T-cell (primary cell): ENCODE results near the gene PDE10A. TPM values are rescaled to one million over a fixed set of nuclear protein-coding genes. Genes with fewer than 3 reads are reported as not detected.

ENCODE experiments used
- ATAC-seq, 4 experiments: fragments of 200-7000 bp in 3 of 4; fragments of 150-1000 bp in 1 of 4; cut with Tn5 transposase; replicated peaks in 1 of 4; 1 replicate in 3 of 4; 2 replicates in 1 of 4; pipeline ENCODE4 v1.10.0; 2021; ENCODE audit warnings: moderate library complexity in 3 of 4, mild to moderate bottlenecking in 2 of 4, moderate number of reproducible peaks in 1 of 4
- CTCF ChIA-PET, 2 donors: fragments of 300-600 bp; sonication (Branson Sonifier 250); formaldehyde crosslinking; loops; one replicate each; lab custom pipeline; 2022; ENCODE audit warnings: antibody characterized with exemption in 2 of 2; lab: Charles Lee
- POLR2A ChIA-PET, 2 donors: fragments of 300-600 bp; sonication (Branson Sonifier 250); formaldehyde crosslinking; loops; one replicate each; lab custom pipeline; 2022; ENCODE audit warnings: antibody characterized with exemption in 2 of 2; lab: Charles Lee
- DNase-seq, 35 experiments: peaks; one replicate each; pipeline versions ENCODE4 v3.0.0 to v3.0.0-alpha.2; 2013 to 2023
- H3K27ac ChIP-seq: one replicate; pipeline ENCODE4 v1.5.1; 2013; ENCODE audit warnings: low read length
- H3K27me3 ChIP-seq, 2 experiments: replicated peaks in 1 of 2; 1 replicate in 1 of 2; 2 replicates in 1 of 2; pipeline versions ENCODE4 v1.6.1 to v1.7.0; 2013; ENCODE audit warnings: low read length in 1 of 2, mixed read lengths in 1 of 2; ENCODE audit not compliant: control insufficient read depth in 2 of 2, insufficient read depth in 2 of 2; ENCODE audit errors: extremely low read depth in 1 of 2
- H3K36me3 ChIP-seq, 2 donors: 1 replicate in 1 of 2; 2 replicates in 1 of 2; pipeline versions ENCODE4 v1.6.1 to v1.7.0; 2013; ENCODE audit warnings: low read length in 1 of 2; ENCODE audit not compliant: control insufficient read depth in 2 of 2, insufficient read depth in 1 of 2; ENCODE audit errors: extremely low read depth in 1 of 2
- H3K4me1 ChIP-seq, 2 experiments: 1 replicate in 1 of 2; 2 replicates in 1 of 2; pipeline versions ENCODE4 v1.6.1 to v1.7.0; 2013; ENCODE audit warnings: low read length in 2 of 2, mixed read lengths in 1 of 2; ENCODE audit not compliant: insufficient read depth in 2 of 2, control insufficient read depth in 1 of 2; ENCODE audit errors: extremely low read depth in 1 of 2
- H3K4me3 ChIP-seq, 2 donors: 1 replicate in 1 of 2; 2 replicates in 1 of 2; pipeline versions ENCODE4 v1.5.1 to v1.7.0; 2013; ENCODE audit warnings: mild to moderate bottlenecking in 2 of 2, low read length in 1 of 2, moderate library complexity in 1 of 2; ENCODE audit not compliant: control insufficient read depth in 1 of 2; ENCODE audit errors: extremely low read depth in 1 of 2
- H3K9me3 ChIP-seq: 2 replicates; pipeline ENCODE4 v1.7.0; 2013
- H3K27ac Mint-ChIP-seq, 2 donors: one replicate each; pipeline ENCODE4 v1.8.0; 2020 to 2021; ENCODE audit warnings: mild to moderate bottlenecking in 2 of 2, mixed read lengths in 2 of 2
- H3K27me3 Mint-ChIP-seq, 2 donors: one replicate each; pipeline ENCODE4 v1.8.0; 2021 to 2022; ENCODE audit warnings: mixed read lengths in 2 of 2
- H3K36me3 Mint-ChIP-seq: one replicate; pipeline ENCODE4 v1.8.0; 2021; ENCODE audit warnings: mixed read lengths
- H3K4me1 Mint-ChIP-seq, 3 donors: one replicate each; pipeline ENCODE4 v1.8.0; 2020 to 2022; ENCODE audit warnings: mixed read lengths in 3 of 3, mild to moderate bottlenecking in 1 of 3
- H3K4me3 Mint-ChIP-seq, 3 donors: one replicate each; pipeline ENCODE4 v1.8.0; 2020 to 2022; ENCODE audit warnings: mild to moderate bottlenecking in 3 of 3, mixed read lengths in 3 of 3, moderate library complexity in 3 of 3
- H3K9me3 Mint-ChIP-seq, 3 donors: one replicate each; pipeline ENCODE4 v1.8.0; 2020 to 2022; ENCODE audit warnings: mixed read lengths in 3 of 3
- WGBS: methylation state at CpG from one replicate; pipeline ENCODE4 v1.1.5; 2013; ENCODE audit warnings: missing lambda C conversion rate; ENCODE audit not compliant: insufficient coverage; 5-methylcytosine and 5-hydroxymethylcytosine counted together
- total RNA-seq, 35 experiments: library from RNA in 6 of 35; stranded (reverse) in 6 of 35; fragments of 120-200 nt in 1 of 35; gene quantifications; one replicate each; pipeline versions ENCODE4 v1.2.1 to v1.2.4 and lab custom pipeline; 2013 to 2026

Gene PDE10A
- total RNA-seq, 5 donors from 2014 or later (not counting 1 experiment from before 2014, with no cell fraction given), result 0.12 TPM; not detected in 4

DNA sequence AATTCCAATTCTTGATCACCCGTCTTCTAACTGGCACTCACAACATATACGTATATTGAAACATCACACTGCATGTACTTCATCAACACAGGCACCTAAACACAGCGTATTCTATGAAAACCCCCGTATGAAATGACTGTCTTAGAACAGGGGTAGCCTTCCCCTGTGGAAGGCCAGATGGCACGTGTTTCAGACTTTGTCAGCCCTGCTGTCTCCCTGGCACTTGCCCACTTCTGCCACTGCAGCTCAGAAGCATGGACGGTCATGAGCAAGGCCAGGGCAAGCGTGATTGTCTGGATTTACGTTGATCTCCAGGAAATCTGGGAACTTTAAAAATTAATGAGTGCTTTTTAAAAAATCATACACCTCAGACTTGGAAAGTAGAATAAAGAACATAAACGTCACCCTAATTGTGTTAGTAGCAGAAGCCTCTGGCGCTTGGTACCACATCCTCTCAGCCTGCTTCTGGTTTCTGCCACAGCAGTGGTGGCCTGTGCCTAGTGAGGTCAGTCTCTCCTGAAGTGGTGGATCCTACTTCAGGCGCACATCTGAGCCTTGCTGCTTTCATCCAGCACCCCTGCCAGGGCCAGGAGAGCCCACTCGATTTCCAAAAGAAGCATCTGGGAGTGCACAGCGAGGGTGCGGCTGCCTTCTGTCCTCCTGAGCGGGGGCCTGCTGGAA lies 18.3 kb downstream of the PDE10A start:
- ChIA-PET POLR2A (no interaction called here), CTCF (no interaction called here)
- WGBS, result 79% methylated on average over 10 of the region's 15 CpGs
- no peaks in the 10 kb centered on the region for H3K9me3 Mint-ChIP-seq
- Histone ChIP-seq H3K4me3 (no peak overlapping the region), H3K4me1 (no peaks in the 10 kb centered on the region), H3K27ac (no peak overlapping the region), H3K9me3 (no peaks in the 10 kb centered on the region), H3K27me3 (peaks cover 0 to 4% of the 10 kb centered on the region in 2 experiments), H3K36me3 (no peaks in the 10 kb centered on the region)
- H3K36me3 Mint-ChIP-seq, result no peaks in the 10 kb centered on the region
- no peak overlapping the region for H3K4me3 Mint-ChIP-seq
- no peak for ATAC-seq
- no peak overlapping the region for H3K27ac Mint-ChIP-seq
- peaks cover 0 to 2% of the 10 kb centered on the region in 2 donors for H3K27me3 Mint-ChIP-seq
- no peaks in the 10 kb centered on the region for H3K4me1 Mint-ChIP-seq
- no peak for DNase-seq

DNA sequence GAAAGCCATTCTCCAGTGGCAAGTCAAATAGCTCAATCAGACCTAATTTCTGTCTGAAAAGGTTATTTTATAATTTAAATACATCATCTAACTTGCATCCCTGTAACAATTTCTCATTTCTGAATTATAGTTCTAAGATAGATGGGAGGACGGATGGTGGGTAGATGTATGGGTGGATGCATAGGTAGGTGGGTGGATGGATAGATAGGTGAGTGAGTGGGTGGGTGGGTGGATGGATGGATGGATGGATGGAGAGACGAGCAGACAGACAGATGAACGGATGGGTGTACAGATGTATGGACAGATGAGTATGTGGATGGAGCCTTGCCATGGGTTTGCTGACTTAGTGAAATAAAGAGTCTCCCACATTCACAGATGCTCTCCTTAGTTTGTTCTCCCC lies 20.0 kb downstream of the PDE10A start:
- no peak overlapping the region for H3K27ac ChIP-seq
- no peaks in the 10 kb centered on the region for H3K36me3 Mint-ChIP-seq

GRCh38 chr6:165641672-165642156 lies 21.3 kb downstream of the PDE10A start:
- ChIA-PET CTCF (no interaction called here), POLR2A (no interaction called here)
- Histone ChIP-seq H3K27ac (no peak overlapping the region), H3K36me3 (no peaks in the 10 kb centered on the region), H3K9me3 (no peaks in the 10 kb centered on the region), H3K4me1 (no peaks in the 10 kb centered on the region), H3K4me3 (no peak overlapping the region), H3K27me3 (peaks cover 0 to 7% of the 10 kb centered on the region in 2 experiments)
- Mint-ChIP-seq H3K27me3 (peaks cover 0 to 5% of the 10 kb centered on the region in 2 donors), H3K36me3 (no peaks in the 10 kb centered on the region), H3K9me3 (no peaks in the 10 kb centered on the region), H3K27ac (no peak overlapping the region), H3K4me3 (no peak overlapping the region), H3K4me1 (no peaks in the 10 kb centered on the region)
- 67% methylated on average over 2 of the region's 15 CpGs for WGBS
- ATAC-seq, result no peak
- no peak for DNase-seq

More for the DNA sequence above, 20.0 kb downstream of the PDE10A start:
- no peaks in the 10 kb centered on the region for H3K9me3 Mint-ChIP-seq
- WGBS, result 100% methylated on average over 1 of the region's 3 CpGs
- H3K27ac Mint-ChIP-seq, result no peak overlapping the region
- CTCF ChIA-PET, result no interaction called here
- H3K4me3 Mint-ChIP-seq, result no peak overlapping the region
- peaks cover 0 to 6% of the 10 kb centered on the region in 2 experiments for H3K27me3 ChIP-seq
- ATAC-seq (no peak), DNase-seq (no peak)
- H3K27me3 Mint-ChIP-seq, result peaks cover 0 to 2% of the 10 kb centered on the region in 2 donors
- no peaks in the 10 kb centered on the region for H3K4me1 Mint-ChIP-seq
- POLR2A ChIA-PET, result no interaction called here
- no peaks in the 10 kb centered on the region for H3K36me3 ChIP-seq
- no peak overlapping the region for H3K4me3 ChIP-seq
- H3K9me3 ChIP-seq, result no peaks in the 10 kb centered on the region
- H3K4me1 ChIP-seq, result no peaks in the 10 kb centered on the region

GRCh38 chr6:165640806-165641205 lies 22.2 kb downstream of the PDE10A start:
- Mint-ChIP-seq H3K4me3 (no peak overlapping the region), H3K36me3 (no peaks in the 10 kb centered on the region), H3K4me1 (no peaks in the 10 kb centered on the region), H3K9me3 (no peaks in the 10 kb centered on the region), H3K27ac (no peak overlapping the region), H3K27me3 (peaks cover 0 to 3% of the 10 kb centered on the region in 2 donors)
- ATAC-seq, result no peak
- CTCF ChIA-PET, result no interaction called here
- DNase-seq, result no peak
- Histone ChIP-seq H3K9me3 (no peaks in the 10 kb centered on the region), H3K27me3 (peaks cover 0 to 7% of the 10 kb centered on the region in 2 experiments), H3K27ac (no peak overlapping the region), H3K4me1 (no peaks in the 10 kb centered on the region), H3K4me3 (no peak overlapping the region), H3K36me3 (no peaks in the 10 kb centered on the region)
- no CpG with 5 or more reads among the region's 4 CpGs for WGBS
- POLR2A ChIA-PET, result no interaction called here

DNA sequence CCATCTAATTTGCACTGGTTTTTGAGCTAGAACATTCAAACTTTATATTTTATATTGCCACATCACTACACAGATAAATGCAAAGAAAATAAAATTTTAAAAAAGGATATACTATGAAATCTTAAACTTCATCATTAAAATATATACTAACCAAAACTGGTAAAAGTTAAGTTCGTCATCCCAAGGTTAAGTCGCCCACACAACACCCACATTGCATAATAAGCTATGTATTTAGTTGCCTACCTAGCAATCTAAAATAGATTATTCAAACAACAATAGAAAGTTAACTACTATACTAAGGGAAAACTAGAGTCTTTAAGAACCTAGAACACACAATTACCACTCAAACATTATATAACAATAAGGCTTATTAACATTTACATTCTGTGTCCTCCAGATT lies 24.5 kb downstream of the PDE10A start:
- DNase-seq (no peak), ATAC-seq (no peak)
- peaks cover 3 to 5% of the 10 kb centered on the region in 2 experiments for H3K4me1 ChIP-seq
- H3K9me3 ChIP-seq, result no peaks in the 10 kb centered on the region
- Mint-ChIP-seq H3K27ac (no peak overlapping the region), H3K36me3 (no peaks in the 10 kb centered on the region), H3K4me3 (no peak overlapping the region), H3K4me1 (peaks cover 0 to 2% (median 0%) of the 10 kb centered on the region in 3 donors), H3K27me3 (peaks cover 4 to 8% of the 10 kb centered on the region in 2 donors), H3K9me3 (no peaks in the 10 kb centered on the region)
- POLR2A ChIA-PET, result no interaction called here
- no peaks in the 10 kb centered on the region for H3K36me3 ChIP-seq
- peaks cover 0 to 11% of the 10 kb centered on the region in 2 experiments for H3K27me3 ChIP-seq
- CTCF ChIA-PET, result no interaction called here
- no CpG with 5 or more reads among the region's 2 CpGs for WGBS
- no peak overlapping the region for H3K27ac ChIP-seq
- H3K4me3 ChIP-seq, result no peak overlapping the region

GRCh38 chr6:165637586-165637985 lies 25.5 kb downstream of the PDE10A start:
- ATAC-seq (no peak), DNase-seq (no peak)
- Mint-ChIP-seq H3K4me3 (no peak overlapping the region), H3K4me1 (peaks cover 0 to 4% (median 0%) of the 10 kb centered on the region in 3 donors), H3K27ac (no peak overlapping the region), H3K36me3 (no peaks in the 10 kb centered on the region), H3K9me3 (peaks cover 0 to 1% (median 0%) of the 10 kb centered on the region in 3 donors), H3K27me3 (peaks cover 7 to 11% of the 10 kb centered on the region in 2 donors)
- Histone ChIP-seq H3K4me3 (no peak overlapping the region), H3K9me3 (no peaks in the 10 kb centered on the region), H3K27ac (no peak overlapping the region), H3K36me3 (no peaks in the 10 kb centered on the region), H3K4me1 (peaks cover 3 to 12% of the 10 kb centered on the region in 2 experiments), H3K27me3 (peaks cover 0 to 11% of the 10 kb centered on the region in 2 experiments)
- WGBS, result 80% methylated on average over 3 of the region's 11 CpGs
- ChIA-PET CTCF (no interaction called here), POLR2A (no interaction called here)
